Ecto neural progenitor cell (in vitro differentiated cells): ENCODE measurements around the gene HOXA3.

Experiments
- DNase-seq: peaks from one replicate; pipeline ENCODE4 v3.0.0-alpha.2; 2018; ENCODE audit warnings: low spot score

The HOXA3 gene

DNA sequence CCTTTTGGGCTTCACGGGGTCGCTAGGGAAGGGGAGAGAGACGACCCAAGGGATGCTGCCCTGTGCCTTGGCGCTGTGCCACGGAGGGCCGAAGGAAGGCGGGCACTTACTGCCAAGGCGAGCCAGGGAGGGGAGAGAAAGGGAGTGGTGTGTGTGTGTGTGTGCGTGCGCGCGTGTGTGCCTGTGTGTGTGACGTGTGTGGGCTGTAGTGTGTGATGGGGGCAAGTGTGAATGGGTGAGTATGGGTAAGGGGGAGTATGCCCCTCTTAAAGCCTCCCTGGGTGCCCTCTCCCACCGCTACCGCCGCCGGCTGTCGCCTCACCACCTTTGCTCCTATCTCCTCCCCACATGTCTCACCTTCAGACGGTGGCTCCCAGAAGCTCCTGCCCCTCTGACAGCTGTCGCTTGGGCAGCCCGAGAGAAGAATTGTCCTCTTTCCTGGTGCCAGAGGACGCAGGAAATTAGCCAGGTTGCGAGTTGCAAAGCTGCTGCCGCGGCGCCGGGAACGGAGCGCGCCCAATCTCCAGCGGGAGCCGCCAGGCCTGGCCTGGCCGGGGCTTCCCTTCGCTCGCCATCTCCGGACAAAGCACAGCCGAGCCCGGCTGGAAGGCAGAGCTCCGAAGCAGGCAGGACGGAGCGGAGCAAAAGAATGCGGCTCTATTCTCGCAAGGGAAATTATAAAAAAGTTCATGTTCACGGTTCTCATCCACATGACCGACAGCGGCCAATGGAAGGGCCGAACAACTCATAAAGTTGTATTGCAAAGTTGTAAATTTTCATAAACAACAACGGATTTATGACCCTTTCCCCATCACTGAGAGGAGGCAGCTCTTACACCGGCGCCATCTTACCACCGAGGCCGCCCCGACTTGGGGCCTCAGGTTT is at the start of gene HOXA3:
Gene HOXA3, minus strand, starts transcription at position 653 of the 885 bp plus-strand sequence. CDS start 41,943 bp downstream, outside the sequence.
- DNase-seq: peak; percentile 45

DNA sequence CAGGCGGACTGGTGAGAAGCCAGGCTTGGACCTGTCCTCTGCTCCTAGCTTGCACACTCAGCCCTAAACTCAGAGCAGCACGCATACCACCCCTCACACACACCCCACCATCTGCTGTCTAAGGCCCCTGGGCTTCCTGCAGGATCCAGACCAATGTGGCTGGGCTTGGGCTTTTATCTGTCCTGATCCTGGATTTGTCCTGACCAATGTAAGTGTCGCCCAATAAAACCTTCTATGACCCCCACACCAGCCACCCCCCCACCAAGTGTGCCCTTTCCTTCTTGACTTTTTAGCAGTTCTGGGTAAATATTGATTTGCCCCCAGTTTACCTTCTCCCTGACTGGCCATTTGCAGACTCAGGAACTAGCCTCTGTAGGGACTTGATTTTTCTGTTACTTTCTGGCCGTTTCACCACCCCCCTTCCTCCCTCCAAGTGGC is 49.2 kb upstream of the HOXA3 start:
- DNase-seq: peak; percentile 45

DNA sequence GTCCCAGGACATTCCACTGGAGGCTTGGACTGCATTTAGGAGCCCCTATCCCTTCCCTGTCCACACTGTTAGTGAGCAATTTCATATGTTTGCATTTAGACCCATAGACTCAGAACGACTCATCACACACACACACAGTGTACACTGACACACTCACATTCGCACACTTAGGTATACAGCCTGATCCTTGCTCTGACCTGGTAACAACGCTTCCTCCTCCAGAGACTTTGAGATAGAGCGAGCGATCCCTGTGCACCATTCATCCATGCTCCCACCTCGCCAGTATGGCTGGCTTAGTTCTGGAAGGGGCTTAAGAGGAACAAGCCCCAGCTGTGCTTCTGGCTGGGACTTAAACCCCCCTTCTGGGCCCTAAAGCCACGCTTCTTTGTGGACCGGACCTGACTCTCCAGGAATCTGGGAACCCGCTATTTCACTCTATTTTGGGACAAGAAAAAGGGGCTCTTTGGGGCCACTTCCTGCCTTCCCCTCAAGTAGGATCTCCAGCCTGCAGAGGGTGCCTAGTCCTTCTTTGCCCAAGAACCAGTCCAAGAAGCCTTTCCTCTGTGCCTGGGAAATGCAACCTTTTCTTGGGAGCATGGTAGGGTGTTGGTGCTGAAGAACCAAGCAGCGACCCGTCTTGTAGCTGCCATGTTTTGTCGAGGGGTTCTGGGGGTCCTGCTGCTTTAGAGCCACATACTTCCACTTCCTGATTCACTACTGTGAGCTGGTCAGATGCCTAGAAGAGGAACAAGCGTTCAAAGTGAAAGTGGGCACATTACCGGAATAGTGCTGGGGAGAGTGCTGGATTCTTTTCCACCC is 48.6 kb upstream of the HOXA3 start:
- DNase-seq: peak; percentile 46

DNA sequence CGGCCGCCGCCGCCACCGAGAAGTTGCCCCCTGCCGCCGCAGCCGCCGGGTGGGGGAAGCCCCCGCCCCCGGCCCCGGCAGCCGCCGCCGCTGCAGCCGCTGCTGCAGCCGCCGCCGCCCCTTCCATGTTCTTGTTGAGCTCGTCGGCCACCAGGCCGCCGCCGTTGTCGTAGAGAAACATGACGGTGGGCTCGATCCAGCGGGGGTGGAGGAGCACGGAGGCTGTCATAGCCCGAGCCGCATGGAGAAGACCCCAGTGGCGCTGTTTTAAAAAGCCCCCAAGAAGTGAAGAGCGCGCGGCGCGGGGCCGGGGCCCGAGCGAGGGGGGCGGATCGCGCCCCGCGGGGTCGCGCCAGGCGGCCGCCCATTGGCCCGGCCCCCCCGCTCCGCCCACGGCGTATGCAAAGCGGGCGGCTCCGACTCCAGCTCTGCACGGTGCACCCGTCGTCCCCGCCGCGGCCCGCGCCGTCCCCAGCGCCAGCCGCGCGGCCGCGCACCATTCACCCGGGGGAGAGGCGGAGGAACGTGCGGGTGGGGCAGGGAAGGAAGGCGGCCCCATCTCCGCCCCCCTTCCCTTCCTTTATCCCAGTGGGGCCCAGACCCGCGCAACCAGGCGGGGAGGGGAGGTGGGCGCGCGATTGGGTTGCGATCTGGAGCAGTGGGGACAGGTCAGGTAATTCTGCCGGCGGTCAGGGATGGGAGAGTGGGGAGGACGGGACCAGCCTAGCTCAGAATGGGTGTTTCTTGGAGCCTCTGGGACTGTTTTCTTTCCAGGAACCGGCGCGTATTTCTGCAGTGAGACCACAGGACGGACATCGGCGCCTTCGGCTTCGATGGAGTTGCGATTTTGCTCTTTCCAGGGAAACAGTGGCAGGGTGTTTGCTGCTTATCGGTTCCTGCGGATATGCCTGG is 47.7 kb upstream of the HOXA3 start, which contains the start of gene HOXA13:
Gene HOXA13, minus strand, starts transcription at position 243 of the 912 bp plus-strand sequence. Its CDS starts 14 bp downstream, at position 229.
- DNase-seq: peak; percentile 76

DNA sequence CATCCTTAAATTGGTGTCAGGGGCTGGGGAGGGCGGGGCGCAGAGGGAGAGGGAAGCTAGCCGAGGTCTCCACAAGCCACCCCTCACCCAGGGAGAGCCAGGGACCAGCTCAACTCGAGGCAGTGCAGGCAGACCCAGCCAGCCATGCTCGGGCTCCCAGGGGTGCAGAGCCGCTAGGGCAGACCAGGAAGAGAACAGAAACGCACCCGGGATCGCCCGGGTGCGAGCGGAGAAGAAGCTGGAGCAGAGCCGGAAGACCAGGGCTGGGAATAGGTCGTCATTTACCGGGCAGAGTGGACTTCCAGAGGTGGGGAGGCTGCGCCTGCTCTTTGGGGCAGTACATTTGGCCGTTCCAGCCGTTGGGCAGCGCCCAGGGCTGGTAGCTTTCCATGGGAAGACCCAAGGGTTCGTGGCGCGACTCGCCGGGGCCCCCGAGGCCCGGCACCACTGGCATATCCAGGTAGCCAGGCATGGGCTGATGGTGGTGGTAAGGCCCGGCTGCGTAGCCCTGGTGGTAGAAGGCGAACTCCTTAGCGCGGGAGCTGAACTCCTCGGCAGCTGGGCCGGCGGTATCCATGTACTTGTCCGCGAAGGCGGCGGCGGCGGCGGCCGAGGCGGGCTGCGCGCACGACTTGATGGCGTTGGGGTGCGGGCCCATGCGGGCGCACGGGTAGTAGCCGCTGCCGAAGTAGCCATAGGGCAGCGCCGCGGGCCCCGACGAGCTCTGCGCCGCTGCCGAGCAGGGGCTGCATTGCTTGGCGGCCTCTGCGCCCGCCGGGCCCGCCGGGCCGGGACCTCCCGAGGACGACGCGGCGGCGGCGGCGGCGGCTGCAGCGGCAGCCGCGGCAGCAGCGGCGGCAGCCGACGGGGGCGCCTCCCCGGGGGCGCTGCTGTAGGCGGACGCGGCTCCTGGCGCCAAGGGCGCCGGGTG is 46.8 kb upstream of the HOXA3 start:
- DNase-seq: peak; percentile 65

DNA sequence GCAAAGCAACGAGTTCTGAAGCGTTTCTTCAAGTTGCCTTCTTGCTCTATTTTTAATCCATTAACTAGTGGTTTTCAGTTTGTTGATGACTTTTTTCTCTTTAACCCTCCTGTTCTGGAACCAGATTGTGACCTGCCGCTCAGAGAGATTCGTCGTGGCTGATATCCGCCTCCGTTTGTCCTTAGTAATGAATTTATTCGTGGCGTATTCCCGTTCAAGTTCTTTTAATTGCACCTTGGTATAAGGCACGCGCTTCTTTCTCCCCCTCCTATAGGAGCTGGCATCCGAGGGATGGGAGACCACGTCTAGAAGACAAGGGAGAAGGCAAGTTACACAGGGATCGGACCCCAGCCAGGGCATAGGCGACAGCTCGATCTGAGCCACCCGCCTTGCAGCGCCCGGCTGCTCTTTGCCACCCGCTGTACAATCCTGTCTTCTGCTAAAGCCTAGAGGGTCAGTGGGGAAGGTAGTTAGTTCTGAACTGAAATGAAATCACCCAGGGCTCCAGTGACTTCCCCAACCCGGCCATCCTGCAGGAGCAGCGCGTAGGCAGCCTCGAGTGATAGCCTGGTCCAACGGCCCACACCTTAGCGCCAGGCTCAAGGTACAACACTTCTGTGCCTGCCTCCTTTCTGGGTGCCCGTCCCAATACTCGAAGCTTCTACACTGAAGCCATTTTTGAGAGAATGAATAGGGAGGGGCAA is 45.9 kb upstream of the HOXA3 start:
- peak; percentile 48 for DNase-seq

DNA sequence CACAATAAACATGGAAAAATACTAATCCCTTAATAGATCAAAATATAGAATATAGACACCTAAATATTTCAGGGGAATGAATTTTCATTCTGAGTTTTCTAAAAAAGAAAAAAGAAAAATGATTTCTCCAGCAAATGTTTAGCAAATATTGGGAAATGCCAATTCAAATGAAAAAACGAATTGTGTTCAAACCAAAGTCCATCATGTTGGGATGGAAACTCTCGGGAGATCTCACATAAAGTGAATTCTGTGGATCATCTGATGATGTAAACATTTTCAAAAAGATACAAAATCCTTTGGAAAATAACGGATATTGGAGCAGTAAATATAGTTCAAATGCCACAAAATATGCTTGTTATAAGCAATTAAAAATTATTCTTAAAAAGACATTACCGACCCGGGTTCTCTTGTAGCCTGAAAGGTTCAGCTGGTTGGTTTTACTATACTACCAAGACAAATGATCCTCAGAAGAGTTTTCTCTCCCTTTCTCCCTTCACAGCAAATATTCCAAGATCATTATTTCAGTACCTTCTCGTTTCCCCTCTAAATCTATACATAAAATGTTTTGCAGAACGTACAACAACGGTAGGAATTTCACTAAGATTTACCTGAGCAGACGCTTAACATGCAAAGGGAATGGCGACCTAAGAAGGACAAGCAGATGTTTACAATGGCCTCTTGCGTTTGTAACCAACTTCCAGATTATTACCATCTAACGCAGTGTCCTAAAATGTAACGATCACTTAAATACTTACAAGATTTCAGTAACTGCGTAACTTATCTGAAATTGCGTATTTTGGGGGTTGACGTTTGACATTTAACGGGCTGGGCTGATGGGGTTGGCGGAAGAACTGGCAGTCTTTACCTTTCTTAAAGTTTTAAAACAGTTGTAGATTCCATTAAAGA is 45.0 kb upstream of the HOXA3 start:
- DNase-seq: no peak

DNA sequence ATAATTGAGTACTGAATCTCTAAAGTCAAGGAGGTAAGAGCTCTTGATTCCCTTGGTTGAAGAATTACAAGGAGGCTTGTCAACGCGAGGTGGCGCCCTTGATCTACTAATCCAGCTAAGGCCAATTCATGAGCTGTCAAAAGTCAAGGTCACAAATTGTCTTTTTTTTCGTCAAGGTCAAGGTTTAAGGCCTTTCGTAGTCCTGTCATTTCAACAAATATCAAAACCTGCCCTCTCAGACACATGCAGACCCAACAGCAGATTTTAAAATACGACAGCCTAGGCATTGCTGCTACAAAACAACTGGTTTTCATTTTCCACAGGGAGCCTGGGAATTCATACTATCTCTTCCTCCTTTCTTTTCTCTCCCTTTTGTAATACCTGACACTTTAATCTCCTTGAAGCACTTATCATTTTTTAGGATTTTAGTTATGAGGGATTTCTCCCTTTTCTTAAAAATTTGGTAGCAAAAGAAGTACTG is 43.9 kb upstream of the HOXA3 start:
- DNase-seq: peak; percentile 81

DNA sequence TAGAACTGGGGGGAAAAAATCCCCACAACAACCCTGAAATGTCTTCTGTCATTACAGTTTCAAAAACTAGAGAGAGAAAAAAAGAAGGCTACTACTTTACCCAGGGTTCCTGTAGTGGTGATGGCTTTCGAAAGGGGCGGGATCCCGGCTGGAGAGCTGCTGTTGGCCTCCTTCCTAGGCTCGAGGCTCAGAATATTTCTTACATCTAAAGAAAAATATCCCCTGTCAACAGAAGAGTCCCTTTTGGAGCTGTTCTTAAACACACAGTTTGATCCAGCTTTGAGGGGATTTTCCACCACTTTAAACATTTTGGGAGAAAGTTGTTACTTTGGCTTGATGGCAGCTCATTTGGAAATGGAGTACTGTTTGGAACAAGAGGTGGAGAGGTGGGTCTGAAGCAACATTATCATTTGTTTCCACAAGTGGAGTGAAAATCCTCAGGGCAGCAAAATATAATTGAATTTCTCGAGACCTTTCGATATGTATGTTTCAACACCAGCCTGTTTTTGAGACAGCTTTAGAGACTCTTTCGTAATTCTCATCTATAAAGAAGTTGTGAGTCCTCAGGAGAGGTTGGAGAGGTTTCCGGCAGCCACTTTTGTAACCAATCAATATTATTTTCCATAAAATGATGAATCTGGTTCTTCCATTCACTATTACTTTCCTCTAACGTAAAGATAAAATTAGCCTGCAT is 42.5 kb upstream of the HOXA3 start:
- DNase-seq: no peak

DNA sequence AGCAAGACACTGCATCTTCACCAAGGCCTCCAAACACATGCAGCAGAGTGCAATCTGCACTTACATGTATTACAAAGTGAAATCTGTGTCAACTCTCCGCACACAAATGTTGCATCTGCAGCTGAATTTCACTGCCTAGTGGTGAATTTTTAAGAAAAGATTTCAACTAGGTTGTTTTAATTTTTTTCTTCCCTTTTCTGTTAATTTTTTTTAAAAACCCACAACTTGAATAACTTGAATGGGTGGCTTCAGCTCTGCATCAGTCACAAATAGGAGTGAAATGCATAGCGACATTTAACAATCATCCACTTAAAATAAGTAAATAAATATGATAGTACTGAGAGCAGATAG is 41.6 kb upstream of the HOXA3 start:
- DNase-seq: no peak

DNA sequence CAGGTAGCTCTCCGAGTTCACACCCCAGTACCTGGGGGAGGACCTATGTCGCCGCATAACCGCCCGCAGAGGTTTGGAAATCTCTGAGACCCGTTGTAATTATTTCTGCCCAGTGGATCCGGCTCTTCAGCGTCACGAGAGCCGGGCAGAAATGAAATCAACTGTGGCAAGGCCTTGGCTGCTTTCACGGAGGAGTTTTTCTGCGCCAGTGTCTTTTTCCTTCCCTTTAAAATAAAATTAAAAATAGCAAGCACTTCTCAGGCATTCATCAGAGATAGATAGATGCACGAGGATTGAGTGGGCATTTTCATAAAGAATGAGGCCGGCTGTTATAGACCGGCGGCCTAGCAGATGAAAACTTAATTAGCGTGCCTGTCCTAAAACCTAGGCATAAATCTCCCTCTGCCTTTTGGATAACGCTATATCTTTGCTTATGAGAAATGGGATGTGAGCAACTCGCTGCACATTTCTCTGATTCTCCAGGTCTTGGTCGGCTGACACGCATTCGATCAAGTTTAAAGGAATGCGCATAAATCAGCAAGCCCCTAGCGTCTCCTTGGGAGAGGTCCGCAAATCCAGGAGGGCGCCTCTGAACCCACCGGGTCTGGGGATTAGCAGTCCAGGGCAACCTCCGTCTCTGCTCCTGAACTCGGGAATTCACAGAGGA is 41.1 kb upstream of the HOXA3 start:
- DNase-seq: peak; percentile 47

DNA sequence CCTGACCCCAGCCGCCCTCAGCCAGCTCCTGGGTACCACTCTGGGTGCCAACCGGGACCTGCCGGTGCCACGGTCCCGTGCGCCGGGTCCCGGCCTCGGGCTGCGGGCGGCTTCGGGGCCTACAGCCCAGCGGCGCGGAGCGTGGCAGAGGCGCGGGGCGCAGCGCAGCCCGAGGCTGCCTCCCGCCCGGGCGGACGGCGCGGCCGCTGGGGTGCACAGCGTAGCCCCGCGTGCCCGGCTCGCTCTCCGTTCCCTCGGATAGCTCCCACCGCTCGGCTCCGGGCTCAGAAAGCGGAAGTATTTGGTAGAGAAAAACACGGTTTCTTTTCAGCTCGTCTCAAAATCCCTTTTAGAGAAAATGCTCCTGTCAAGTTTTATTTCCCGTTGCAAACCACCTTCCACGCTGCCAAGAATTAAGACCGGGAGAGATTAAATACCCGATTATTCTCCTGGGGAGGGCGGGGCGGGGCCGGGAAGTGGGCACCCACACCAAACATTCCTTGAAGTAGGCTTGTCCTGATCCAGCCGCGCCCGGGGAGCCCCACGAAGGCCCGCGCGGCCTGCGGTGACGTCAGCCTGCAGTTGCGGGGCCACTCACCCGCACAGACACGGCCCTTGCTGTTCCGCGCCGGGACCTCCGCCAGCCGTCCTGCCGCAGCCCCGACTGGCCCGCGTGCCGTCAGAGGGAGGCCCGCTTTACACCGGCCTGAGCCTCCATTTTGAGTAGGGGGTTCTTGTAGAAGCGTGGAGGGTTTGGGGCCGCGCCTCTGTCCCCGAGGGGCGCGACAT is 40.4 kb upstream of the HOXA3 start:
- no peak for DNase-seq

DNA sequence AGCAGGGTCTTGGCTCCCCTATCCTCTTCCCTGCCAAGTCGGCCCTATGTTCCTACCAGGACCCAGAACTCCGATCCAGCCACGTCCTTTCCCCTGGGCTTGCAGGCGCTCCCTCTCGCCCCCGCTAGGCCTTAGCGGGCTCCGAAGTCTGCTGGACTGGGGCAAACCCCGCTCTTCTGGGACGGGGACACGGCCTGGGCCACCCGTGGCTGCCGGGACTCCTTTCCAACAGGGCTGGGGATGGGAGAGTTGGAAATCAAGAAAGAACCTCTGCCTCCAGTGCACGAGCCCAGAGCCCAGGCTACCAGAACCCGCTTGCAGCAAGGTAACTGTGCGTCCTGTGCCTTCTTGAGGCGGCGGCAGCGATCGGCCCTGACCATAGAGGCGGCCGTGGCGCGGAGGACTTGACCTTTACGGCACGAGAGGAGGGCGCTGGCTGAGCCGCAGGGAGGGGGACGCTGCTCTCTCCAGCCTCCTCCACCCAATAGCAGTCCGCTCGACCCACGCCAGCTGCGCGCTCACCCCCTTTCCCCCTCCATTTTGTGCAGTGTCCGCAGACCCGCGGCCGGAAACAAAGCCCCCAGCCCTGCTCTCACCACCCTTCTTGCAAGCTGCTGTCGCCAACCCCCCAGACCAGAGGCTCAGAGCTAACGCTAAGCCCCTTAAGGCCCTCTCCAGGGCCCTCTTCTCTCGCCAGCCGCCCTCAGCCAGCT is 39.6 kb upstream of the HOXA3 start:
- DNase-seq: no peak

DNA sequence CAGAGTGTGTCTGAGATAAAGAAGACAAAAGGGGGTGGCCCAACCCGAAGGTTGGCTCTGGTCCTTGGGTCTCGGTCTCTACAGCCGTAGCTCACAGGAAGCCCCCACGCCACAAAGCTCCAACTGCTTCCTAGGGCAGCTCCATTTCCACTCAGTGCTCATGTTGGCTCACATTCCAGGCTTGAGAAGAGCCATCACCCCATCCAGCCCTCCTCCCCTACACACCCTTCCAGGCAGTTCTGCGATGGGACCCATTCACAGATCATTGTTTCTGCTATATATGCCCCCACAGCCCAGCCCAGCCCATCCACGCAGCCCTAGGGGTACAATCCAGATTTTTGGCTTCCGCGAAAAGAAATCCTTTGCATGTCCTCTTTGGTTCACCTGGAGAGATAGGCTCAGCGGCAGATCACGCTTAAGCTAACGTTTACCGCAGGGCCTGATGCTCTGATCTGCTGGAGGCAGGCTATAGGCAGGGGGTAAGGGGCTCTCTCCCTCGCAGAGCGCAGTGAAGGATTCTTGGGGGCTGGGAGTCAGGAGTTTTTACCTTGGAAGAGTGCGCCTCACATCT is 38.9 kb upstream of the HOXA3 start:
- no peak for DNase-seq

DNA sequence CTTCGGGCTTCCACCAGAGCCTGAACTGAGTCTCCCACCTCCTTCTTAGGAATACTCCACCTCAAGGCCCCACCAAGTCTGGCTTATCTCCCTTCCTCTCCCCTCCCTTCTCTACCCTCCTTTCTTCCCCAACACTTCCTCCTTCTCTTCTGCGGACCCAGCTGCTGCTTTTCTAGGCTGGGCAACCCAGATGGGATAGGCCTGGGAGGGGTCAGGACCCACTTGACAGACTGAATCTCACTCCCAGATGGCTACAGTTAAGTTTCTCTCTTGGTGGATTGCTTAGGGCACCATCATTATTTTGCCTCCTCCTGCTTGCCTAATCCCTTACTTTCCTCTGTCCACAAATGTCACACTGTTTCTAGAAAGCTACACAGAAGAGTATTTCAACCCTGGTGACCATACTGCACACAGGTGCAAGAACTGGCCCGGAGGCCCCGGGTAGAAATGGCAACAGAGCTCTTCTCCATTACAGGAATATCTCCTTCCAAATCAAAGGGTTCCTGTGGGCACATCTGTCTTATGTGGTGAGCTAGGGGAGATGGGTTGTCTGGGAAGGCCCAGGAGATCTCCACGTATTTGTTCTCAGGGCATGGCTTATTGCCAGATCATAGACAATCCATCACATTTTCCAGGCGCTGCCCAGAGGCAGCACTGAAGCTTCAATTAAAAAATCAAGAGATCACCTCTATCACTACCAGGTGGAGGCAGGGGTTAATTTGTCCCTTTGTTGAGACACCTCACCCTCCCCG is 37.8 kb upstream of the HOXA3 start:
- DNase-seq: no peak
